Lower leg skin (tissue), 3 donors: Measurements from ENCODE around the gene CLTA.

Experiments used
- POLR2A ChIP-seq, 2 donors: fragments of 450-650 bp; IDR thresholded peaks; one replicate each; pipeline ENCODE4 v1.6.1; 2016 to 2017; ENCODE audit warnings: antibody characterized with exemption in 2 of 2, mild to moderate bottlenecking in 1 of 2, moderate library complexity in 1 of 2
- TF ChIP-seq, protein P1 (sequence below), 3 donors: fragments of 450-650 bp; IDR thresholded peaks; one replicate each; pipeline ENCODE4 v1.5.1; 2016; ENCODE audit warnings: antibody characterized with exemption in 3 of 3, mild to moderate bottlenecking in 3 of 3, moderate library complexity in 2 of 3

- no peak for TF ChIP-seq POLR2A (IDR thresholded peaks at IDR 0.05)
- TF ChIP-seq, protein P1, sequence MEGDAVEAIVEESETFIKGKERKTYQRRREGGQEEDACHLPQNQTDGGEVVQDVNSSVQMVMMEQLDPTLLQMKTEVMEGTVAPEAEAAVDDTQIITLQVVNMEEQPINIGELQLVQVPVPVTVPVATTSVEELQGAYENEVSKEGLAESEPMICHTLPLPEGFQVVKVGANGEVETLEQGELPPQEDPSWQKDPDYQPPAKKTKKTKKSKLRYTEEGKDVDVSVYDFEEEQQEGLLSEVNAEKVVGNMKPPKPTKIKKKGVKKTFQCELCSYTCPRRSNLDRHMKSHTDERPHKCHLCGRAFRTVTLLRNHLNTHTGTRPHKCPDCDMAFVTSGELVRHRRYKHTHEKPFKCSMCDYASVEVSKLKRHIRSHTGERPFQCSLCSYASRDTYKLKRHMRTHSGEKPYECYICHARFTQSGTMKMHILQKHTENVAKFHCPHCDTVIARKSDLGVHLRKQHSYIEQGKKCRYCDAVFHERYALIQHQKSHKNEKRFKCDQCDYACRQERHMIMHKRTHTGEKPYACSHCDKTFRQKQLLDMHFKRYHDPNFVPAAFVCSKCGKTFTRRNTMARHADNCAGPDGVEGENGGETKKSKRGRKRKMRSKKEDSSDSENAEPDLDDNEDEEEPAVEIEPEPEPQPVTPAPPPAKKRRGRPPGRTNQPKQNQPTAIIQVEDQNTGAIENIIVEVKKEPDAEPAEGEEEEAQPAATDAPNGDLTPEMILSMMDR (IDR thresholded peaks at IDR 0.05): no peak
Measured at GRCh38 chr9:36158122-36158521, 32.6 kb upstream of the CLTA start.
